HL-60 (cell line): Measurements from ENCODE around the gene ULBP2.

Experiments used
- CTCF ChIP-seq: IDR thresholded peaks from one replicate; pipeline ENCODE4 v1.5.1; 2011; ENCODE audit warnings: low read length, control low read depth, inconsistent platforms; ENCODE audit not compliant: insufficient read depth
- REST ChIP-seq: IDR thresholded peaks from 2 replicates; pipeline ENCODE4 v1.6.1; 2012; ENCODE audit warnings: low read depth; ENCODE audit not compliant: insufficient replicate concordance

GRCh38 chr6:149935246-149935645 lies 6.6 kb upstream of the ULBP2 start:
- no peak for TF ChIP-seq CTCF
- TF ChIP-seq REST = no peak
